NT2/D1 (cell line): ENCODE measurements around the gene XPNPEP2.

Experiments
- DNase-seq: peaks from one replicate; pipeline ENCODE4 v3.0.0-alpha.2; 2011; ENCODE audit warnings: low read depth, low spot score
- H3K27me3 ChIP-seq: 2 replicates; pipeline ENCODE4 v1.6.0; 2011; ENCODE audit warnings: mild to moderate bottlenecking; ENCODE audit not compliant: insufficient read length, insufficient read depth
- H3K36me3 ChIP-seq: 2 replicates; pipeline ENCODE4 v1.6.1; 2011; ENCODE audit warnings: mild to moderate bottlenecking, low read length, mixed read lengths; ENCODE audit not compliant: insufficient read depth, insufficient read length
- H3K4me1 ChIP-seq: 2 replicates; pipeline ENCODE4 v1.5.1; 2011; ENCODE audit not compliant: insufficient read depth, insufficient read length
- H3K4me3 ChIP-seq: 2 replicates; pipeline ENCODE4 v1.5.1; 2011; ENCODE audit warnings: low read depth; ENCODE audit not compliant: insufficient read length
- H3K9ac ChIP-seq: 2 replicates; pipeline ENCODE4 v1.6.0; 2011; ENCODE audit warnings: low read depth; ENCODE audit not compliant: insufficient read length
- H3K9me3 ChIP-seq: 2 replicates; pipeline ENCODE4 v1.5.1; 2011; ENCODE audit warnings: mild to moderate bottlenecking, low read length; ENCODE audit not compliant: insufficient read depth
- SUZ12 ChIP-seq: IDR thresholded peaks from 2 replicates; pipeline ENCODE4 v1.6.1; 2011; ENCODE audit not compliant: insufficient read length, insufficient read depth; ENCODE audit errors: extremely low read depth
- YY1 ChIP-seq: IDR thresholded peaks from 2 replicates; pipeline ENCODE4 v1.6.1; 2011; ENCODE audit not compliant: insufficient read length, insufficient read depth
- ZNF274 ChIP-seq: IDR thresholded peaks from 2 replicates; pipeline ENCODE4 v1.6.1; 2011; ENCODE audit warnings: mild to moderate bottlenecking, low read depth, low read length

Gene XPNPEP2

GRCh38 chrX:129795584-129795983, 56.8 kb downstream of the XPNPEP2 start:
- no peak for DNase-seq
- no peaks in the 10 kb centered on the region for H3K36me3 ChIP-seq
- no peak for TF ChIP-seq SUZ12
- TF ChIP-seq ZNF274, result no peak
- no peak for TF ChIP-seq YY1
- peaks cover 3% of the 10 kb centered on the region; the same call in 1 of the 2 replicates for H3K9me3 ChIP-seq
- H3K4me1 ChIP-seq, result no peaks in the 10 kb centered on the region
- H3K27me3 ChIP-seq, result no peaks in the 10 kb centered on the region
- H3K9ac ChIP-seq, result no peak overlapping the region
- no peak overlapping the region for H3K4me3 ChIP-seq

DNA sequence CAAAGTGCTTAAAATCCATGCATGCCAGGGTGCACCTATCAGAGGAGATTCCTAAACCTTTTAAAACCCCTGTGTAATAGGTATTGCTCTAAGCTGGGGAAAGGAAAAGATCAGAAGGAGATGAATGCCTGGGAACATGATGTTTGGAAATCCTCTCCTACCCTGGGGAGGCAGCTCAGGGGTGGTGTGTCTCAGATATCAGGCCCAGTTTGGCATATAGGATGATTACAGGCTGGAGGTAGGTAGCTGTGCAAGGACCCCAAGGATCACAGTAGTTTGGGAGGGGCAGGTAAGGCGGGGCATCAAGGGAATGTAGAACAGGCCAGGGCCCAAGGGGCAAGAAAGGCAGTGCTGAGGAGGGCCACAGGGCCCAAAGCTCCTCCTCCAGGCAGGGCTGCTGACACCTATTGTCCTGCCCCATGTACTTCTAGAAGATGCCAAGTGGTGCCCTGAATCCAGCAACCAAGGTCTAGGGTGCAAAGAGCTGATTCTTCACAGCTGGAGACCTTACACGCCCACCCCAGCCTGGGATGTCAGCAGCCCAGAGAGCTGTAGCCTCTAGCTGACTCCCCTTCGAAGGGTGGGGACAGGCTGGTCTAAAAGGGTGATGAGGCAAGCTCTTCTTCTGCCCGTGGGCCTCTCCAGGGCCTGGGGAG, 58.6 kb downstream of the XPNPEP2 start:
- H3K4me3 ChIP-seq, result no peak overlapping the region
- no peaks in the 10 kb centered on the region for H3K36me3 ChIP-seq
- H3K9ac ChIP-seq, result no peak overlapping the region
- DNase-seq, result no peak
- H3K27me3 ChIP-seq, result no peaks in the 10 kb centered on the region
- TF ChIP-seq ZNF274, result no peak
- no peak for TF ChIP-seq SUZ12
- TF ChIP-seq YY1, result no peak
- no peaks in the 10 kb centered on the region for H3K4me1 ChIP-seq
- H3K9me3 ChIP-seq, result peaks cover 3% of the 10 kb centered on the region; the same call in 1 of the 2 replicates

DNA sequence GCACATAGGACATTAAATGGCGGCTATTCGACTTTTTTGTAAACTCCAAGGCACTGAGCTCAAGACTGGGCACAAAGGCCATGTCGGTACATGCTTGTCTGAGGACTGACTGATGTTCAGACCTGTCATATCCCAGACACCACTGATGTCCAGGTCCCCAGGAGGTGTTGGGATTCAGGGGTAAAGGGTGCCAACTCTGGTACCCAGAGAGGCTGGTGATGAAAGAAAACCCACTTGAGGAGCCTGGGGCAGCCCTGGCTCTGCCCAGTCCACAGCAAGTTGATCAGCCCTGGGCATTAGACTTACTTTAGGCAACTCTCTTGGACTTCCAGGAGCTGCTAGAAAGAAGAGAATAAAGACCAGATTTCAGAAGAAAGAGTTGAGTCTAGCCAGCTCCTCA, 59.7 kb downstream of the XPNPEP2 start:
- TF ChIP-seq YY1, result no peak
- no peak for TF ChIP-seq SUZ12
- no peak for TF ChIP-seq ZNF274
- no peak overlapping the region for H3K9ac ChIP-seq
- peaks cover 3% of the 10 kb centered on the region; the same call in 1 of the 2 replicates for H3K9me3 ChIP-seq
- no peaks in the 10 kb centered on the region for H3K4me1 ChIP-seq
- H3K27me3 ChIP-seq, result no peaks in the 10 kb centered on the region
- DNase-seq, result no peak
- H3K4me3 ChIP-seq, result no peak overlapping the region
- peaks cover under 1% of the 10 kb centered on the region for H3K36me3 ChIP-seq

DNA sequence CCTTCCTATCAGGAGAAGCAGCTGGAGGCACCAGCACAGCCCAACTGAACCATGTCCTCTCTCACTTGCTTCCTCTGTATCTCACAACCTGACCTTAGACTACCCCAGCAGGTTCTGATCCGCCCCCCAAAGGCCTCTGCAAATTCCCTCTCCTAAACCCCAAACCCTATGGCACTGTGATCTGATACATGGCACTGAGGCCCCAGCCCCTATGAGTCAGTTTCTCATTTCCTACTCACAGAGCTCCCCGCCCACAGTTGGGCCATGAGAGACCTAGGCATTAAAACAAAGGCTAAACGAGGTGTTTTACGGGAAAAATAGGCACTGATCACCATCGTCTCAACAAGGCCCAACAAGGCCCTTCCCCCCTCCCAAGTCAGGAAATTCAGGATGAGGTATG, 60.1 kb downstream of the XPNPEP2 start:
- Histone ChIP-seq H3K9me3 (peaks cover 3% of the 10 kb centered on the region; the same call in 1 of the 2 replicates), H3K36me3 (peaks cover 2% of the 10 kb centered on the region), H3K27me3 (no peaks in the 10 kb centered on the region), H3K4me1 (no peaks in the 10 kb centered on the region), H3K9ac (no peak overlapping the region), H3K4me3 (no peak overlapping the region)
- TF ChIP-seq ZNF274 (no peak), YY1 (no peak), SUZ12 (no peak)
- DNase-seq, result no peak

GRCh38 chrX:129800186-129800585, 61.4 kb downstream of the XPNPEP2 start:
- Histone ChIP-seq H3K9ac (no peak overlapping the region), H3K36me3 (peaks cover 5% of the 10 kb centered on the region), H3K4me3 (no peak overlapping the region), H3K9me3 (peaks cover 3% of the 10 kb centered on the region; the same call in 1 of the 2 replicates), H3K4me1 (no peaks in the 10 kb centered on the region), H3K27me3 (no peaks in the 10 kb centered on the region)
- DNase-seq, result no peak
- no peak for TF ChIP-seq ZNF274

DNA sequence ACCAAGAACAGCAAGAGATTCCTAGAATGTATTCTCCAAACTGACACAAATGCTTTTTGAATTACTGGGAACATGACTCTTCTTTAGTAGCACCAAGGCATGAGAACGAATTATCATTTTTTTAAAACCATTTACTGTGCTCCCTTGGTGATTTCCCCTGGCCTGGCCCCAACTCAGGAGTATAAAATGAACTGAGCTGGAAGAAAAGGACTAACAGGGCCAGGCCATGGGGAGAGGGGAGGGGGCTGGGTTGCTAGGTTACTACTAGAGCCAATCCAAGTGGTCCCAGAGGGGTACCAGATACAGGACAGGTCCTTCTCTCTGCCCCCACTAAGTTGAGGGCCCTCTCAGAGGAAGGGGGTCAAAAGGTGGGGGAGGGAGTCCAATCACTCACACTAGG, 64.1 kb downstream of the XPNPEP2 start:
- Histone ChIP-seq H3K4me3 (no peak overlapping the region), H3K9ac (no peak overlapping the region), H3K9me3 (no peaks in the 10 kb centered on the region), H3K4me1 (no peaks in the 10 kb centered on the region), H3K36me3 (peaks cover 12% of the 10 kb centered on the region), H3K27me3 (no peaks in the 10 kb centered on the region)
- no peak for TF ChIP-seq ZNF274
- no peak for TF ChIP-seq YY1
- no peak for DNase-seq

DNA sequence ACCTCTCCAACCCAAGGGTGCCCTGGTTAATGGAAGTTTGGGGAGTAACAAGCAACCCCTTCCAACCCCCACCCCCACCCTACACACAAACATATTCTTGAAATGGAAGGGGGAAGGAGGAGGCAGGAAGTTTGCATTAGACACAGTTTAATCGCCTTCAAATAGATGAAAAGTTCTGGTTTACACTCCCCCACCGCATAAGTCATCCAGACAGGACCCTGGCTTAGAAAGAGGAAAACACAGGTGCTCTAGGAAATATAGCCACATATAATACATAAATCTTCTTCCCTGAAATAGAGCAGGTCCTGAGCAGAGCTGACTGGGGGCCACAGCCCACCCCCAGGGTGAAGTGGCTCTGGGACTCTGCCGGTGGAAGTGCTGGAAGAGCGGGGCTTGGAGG, 66.0 kb downstream of the XPNPEP2 start:
- H3K36me3 ChIP-seq, result peaks cover 18% of the 10 kb centered on the region
- H3K9me3 ChIP-seq, result no peaks in the 10 kb centered on the region

More for the DNA sequence above, 66.0 kb downstream of the XPNPEP2 start:
- no peaks in the 10 kb centered on the region for H3K4me1 ChIP-seq
- H3K4me3 ChIP-seq, result no peak overlapping the region
- H3K27me3 ChIP-seq, result no peaks in the 10 kb centered on the region
- no peak for TF ChIP-seq YY1
- TF ChIP-seq SUZ12, result no peak
- TF ChIP-seq ZNF274, result no peak
- no peak overlapping the region for H3K9ac ChIP-seq
- DNase-seq, result no peak
